Keratinocyte (primary cell): ENCODE data around the gene P2RX3.

Source experiments
- CTCF ChIP-seq, 3 experiments: IDR thresholded peaks in 1 of 3; conservative IDR thresholded peaks in 1 of 3; optimal IDR thresholded peaks in 1 of 3; 2 replicates in 2 of 3; 3 replicates in 1 of 3; pipeline versions ENCODE3 to v1.5.1; 2011; ENCODE audit warnings: low read length in 3 of 3, mild to moderate bottlenecking in 3 of 3, moderate library complexity in 2 of 3, control low read depth in 1 of 3, inconsistent platforms in 1 of 3; ENCODE audit not compliant: insufficient read depth in 2 of 3; ENCODE audit errors: extremely low read depth in 1 of 3
- EZH2 ChIP-seq: IDR thresholded peaks from one replicate; pipeline ENCODE4 v1.6.1; 2012; ENCODE audit warnings: inconsistent platforms, mild to moderate bottlenecking, low read length, moderate library complexity

DNA sequence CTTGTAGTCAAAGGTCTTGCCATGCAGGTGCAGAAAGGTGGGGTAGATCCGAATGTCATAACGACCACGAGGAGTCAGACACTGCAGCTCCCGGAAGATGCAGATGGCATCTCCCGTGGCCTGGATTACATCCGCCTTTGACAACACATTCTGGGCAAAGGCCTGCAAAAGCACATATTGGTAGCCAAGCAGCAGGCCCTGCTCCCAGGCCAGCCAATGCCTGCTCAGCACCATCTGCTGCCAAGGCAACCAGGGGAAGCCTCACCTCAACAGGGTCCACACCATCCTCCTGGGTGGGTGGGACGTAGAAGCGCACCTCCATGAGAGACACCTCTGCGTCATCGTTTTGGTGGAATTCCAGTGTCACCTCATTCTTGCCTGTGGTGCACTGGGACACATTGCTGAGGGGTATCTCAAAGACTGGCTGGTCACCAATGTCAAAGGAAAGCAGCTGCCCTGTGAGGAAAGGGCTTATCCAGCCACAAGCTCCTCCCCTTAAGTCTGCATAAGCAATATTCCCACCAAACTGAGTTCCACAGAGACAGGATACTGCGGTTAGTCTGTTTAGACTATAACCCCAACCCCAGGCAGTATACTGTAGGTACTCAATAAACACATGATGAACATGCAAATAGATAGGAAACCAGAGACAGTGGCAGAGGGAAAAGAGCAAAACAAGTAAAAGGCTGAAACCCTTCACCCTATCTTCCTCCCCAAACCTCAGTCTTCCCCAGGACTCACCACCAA lies 5.3 kb upstream of the P2RX3 start:
- TF ChIP-seq EZH2 (no peak), CTCF (optimal IDR thresholded peaks at IDR 0.05 in 1 of 3, IDR thresholded peaks at IDR 0.05 in 1 of 3, conservative IDR thresholded peaks at IDR 0.05 in 1 of 3; ENCODE audit: extremely low read depth in 1 of 3, insufficient read depth in 2 of 3, low read length in 3 of 3) (no peak)
